GM18909 (cell line): Measurements from ENCODE around the gene RBM20.
A peak's percentile ranks its signal among the peaks of the same experiment; 100 is the strongest.
"Not testable (repeated sequence)": the region's sequence is repeated elsewhere in the genome, so short reads cannot be mapped to it uniquely, and the experiment has no call there.

Experiments used
- ATAC-seq: cut with Tn5 transposase; IDR thresholded peaks from one replicate; pipeline ENCODE4 v1.9.1; 2021; ENCODE audit warnings: mild to moderate bottlenecking; ENCODE audit not compliant: unreplicated experiment, poor library complexity

The RBM20 gene

GRCh38 chr10:110623316-110623715 is 20.8 kb upstream of the RBM20 start:
- ATAC-seq, result not testable (repeated sequence)

DNA sequence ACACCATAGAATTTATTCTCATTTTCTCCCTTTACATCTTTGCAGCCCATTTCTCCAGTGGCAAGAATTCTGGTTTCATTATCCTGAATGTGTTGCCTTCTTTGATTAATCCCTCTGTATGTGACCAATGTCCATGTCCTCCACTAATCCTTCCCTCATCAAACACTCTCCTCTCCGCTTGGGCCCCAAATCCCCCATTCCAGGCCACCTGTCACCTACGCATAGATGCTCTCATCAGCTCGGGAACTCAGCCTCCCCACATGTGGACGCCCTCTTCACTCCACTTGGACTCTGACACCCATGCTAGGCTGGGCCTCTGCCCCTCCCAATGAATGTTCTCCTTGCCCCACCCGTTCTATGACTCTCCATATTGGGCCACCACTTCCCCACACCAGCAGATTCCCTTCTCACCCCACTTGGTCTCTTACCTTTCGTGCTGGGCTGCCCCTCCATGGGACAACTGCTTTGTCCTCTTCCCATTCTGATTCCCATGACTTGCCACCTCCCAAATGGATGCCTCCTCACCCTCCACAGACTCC is 18.7 kb upstream of the RBM20 start:
- ATAC-seq, result no peak

GRCh38 chr10:110625951-110626855 is 17.9 kb upstream of the RBM20 start:
- ATAC-seq, result no peak

DNA sequence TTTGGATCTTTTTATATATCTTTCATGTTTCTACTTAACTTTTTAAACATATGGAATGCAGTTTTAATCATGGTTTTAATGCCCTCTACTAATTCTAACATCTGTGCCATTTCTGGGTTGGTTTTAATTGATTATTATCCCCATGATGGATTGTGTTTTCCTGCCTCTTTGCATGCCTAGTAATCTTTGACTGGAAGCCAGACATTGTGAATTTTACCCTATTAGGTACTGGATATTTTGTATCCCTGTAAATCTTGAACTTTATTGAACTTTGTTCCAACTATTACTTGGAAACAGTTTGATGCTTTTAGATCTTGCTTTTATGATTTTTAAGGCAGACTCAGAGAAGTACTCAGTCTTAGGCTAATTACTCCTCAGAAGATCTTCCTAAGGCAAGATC is 16.0 kb upstream of the RBM20 start:
- no peak for ATAC-seq

DNA sequence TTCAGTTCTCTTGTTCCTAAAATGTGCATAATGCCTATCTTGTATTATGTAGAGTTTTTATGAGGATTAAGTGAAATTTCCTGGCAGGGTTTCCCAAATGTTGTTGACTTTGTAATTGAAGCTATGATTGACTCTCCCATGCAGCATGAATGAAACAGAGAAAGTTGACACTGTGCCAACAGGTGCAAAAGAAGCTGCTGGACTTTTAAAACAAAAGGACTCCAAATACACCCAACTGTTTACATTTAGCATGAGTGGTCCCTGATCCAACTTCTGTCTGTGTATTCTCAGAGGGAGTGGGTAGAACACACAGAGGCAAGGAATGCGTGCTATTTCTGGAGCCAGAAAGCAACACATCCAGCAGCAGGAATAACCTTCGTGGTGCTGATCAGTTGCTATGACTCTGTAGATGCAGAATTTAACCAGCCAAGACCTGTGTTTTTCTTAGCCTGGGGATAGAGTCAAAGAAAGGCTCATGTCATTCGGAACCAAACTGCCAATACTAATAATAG is 14.4 kb upstream of the RBM20 start:
- no peak for ATAC-seq

DNA sequence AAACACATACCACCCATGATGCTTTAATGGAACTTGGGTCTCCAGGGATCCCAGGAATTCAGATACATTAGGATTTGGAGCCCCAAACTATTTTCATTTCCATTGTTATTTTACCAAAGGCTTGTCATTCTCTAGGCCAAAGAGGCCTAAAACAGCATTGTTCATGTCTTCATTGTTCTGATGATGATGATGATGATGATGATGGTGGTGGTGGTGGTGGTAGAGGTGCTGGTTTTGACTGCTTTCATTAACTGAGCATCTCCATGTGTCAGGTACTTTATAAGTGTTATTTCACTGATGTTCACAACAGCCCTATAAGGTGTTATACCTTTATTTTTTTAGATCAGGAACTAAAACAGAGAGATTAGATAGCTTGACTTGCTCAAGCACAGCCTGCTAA is 12.2 kb upstream of the RBM20 start:
- no peak for ATAC-seq

- ATAC-seq, result no peak
These were observed 11.4 kb upstream of the RBM20 start for GRCh38 chr10:110632591-110633215.

DNA sequence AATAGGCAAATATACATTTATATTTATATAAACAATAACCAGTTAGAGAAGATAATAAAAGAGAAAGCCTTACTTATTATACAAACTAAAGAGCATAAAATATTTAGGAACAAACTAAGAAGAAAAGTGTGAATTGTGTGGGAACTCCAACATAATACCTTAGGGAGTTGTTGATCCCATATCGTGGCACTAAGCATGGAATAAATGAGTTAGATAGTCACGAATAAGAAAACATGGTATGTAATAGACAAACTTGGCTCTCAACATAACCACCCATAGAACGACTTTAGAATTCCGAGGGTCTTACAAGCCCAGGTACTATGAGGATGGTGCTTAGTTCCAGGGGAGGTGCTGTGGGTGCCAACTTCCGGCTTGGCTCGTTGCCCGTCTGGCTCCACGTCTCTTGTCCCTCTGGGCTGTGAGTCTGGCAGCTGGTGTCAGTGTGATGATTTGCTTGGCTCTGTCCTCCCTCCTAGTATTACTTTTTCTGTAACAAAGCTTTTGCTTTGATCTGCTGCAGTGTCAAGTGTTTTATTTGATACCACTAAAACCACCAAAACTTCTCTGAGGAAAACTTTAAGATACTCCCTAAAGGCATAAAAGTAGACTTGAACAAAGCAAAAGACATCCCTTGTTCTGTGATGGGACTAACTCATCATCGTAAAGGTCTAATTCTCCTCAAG is 9.5 kb upstream of the RBM20 start:
- ATAC-seq, result no peak

- ATAC-seq, result no peak
These were observed 7.6 kb upstream of the RBM20 start for GRCh38 chr10:110636572-110636931.

DNA sequence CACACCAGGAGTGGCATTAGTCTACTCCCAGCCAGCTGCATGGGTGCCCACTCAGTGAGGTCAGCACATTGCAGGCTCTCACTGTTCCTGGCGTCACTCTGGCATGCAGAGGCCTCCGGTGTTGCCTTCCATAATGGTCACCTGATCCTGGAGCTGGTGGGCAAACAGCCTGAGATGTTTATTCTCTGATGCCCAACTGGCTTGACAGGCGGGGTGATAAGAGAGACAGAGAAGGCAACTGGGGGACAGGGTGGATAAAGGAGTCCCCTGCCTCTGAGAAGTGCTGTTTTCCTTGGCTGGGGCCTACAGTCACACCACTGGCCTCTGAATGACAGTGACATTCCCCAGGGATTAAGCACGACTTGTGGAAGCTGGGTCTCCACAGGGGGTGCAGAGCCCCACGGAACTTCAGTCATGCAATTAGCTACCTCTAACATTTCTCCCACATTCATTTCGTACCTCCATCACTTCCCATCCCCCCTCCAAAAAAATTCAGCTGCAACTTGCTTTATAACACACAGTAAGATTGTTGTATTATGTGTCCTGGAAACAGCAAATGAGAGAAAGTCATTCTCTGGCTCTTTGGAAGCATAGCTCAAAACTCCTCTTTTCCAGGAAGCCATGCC is 7.1 kb upstream of the RBM20 start:
- no peak for ATAC-seq

GRCh38 chr10:110637558-110638053 is 6.5 kb upstream of the RBM20 start:
- ATAC-seq, result no peak

DNA sequence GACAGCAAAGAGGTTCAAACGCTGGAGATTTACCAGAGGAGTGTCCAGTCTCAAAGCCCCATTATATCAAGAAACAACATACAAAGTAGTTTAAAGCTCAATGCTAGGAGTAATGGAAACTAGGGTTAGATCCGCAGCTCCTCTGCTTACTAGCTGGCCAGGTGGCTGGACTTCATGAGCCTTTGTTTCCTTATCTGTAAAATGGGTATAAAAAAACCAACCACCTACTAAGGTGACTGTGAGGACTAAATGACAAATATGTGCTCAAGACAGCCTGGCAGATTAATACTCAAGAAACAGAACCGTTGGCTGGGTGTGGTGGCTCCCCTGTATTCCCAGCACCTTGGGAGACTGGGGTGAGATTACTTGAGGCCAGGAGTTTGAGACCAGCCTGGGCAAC is 5.8 kb upstream of the RBM20 start:
- ATAC-seq, result no peak

DNA sequence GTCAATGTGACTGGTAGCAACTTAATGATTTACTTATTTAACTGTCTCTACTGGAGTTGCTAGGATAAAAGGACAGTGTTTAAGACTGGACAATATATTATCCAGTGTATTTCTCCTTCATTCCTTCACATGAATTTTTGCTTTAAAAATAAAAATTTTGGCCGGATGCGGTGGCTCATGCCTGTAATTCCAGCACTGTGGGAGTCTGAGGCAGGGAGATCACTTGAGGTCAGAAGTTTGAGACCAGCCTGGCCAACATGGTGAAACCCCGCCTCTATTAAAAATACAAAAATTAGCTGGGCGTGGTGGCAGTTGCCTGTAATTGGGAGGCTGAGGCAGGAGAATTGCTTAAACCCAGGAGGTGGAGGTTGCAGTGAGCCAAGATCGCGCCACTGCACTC is 5.1 kb upstream of the RBM20 start:
- not testable (repeated sequence) for ATAC-seq

DNA sequence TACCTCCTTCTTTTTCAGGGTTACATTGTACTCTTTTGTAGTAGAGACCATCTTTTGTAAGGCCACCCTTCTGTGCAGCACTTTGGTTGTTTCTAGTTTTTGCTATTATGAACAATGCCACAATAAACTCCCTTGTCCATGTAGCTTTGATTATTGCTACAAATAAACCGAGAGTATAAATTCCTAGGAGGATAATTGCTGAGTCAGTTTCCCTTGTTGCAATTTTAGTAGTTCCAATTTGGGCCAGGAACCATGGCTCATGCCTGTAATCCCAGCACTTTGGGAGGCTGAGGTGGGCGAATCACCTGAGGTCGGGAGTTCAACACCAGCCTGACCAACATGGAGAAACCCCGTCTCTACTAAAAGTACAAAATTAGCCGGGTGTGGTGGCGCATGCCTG is 4.3 kb upstream of the RBM20 start:
- not testable (repeated sequence) for ATAC-seq

DNA sequence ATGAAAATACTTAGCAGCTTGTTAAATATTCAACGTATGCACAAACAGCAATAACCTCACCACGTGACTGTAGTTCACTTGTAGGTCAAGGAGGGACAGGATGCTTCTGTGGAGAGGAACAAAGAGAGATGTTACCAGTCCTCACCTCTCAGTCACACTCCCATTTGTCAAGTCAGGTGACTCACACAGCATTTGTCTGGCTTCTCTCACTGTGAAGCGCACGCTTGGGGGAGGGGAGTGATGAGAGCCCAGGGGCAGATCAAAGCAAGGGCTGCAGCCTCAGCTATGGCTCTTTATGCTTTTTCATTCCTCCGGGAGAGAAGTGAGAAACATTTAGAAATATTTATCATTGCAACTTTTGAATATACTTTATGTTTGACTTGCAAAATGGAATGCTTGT is 2.9 kb upstream of the RBM20 start:
- peak; percentile 54 for ATAC-seq

GRCh38 chr10:110642204-110643034 is 1.7 kb upstream of the RBM20 start:
- ATAC-seq, result no peak

DNA sequence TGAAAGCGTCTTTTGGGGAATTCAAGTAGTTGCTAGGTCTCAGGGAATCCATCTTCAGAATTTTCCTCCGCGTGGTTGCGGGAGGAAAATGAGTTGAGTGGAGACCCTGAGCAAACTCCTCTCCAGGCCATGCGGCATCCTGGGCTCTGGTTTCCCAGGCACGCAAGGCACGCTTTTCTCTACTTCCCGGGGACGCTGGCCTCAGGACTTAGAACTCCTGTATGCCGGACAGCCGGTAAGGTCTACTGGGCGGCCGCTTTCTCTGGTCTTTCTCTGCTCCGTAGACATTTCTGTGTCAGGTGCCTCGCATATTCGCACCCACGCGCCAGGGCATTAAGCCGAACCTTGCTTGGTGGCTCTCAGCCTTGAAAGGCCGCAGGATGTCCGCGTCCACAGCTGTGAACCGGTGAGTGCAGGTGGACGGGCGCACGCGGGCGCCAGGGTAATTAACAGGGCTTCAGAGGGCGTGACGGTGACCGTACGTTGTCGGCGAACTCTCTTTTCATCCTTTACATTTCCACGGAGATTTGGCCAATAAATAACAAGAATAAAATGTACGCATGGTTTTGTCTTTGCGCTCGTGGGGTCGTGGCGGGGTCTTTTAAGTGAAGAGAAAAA is 992 bp upstream of the RBM20 start:
- ATAC-seq, result no peak

DNA sequence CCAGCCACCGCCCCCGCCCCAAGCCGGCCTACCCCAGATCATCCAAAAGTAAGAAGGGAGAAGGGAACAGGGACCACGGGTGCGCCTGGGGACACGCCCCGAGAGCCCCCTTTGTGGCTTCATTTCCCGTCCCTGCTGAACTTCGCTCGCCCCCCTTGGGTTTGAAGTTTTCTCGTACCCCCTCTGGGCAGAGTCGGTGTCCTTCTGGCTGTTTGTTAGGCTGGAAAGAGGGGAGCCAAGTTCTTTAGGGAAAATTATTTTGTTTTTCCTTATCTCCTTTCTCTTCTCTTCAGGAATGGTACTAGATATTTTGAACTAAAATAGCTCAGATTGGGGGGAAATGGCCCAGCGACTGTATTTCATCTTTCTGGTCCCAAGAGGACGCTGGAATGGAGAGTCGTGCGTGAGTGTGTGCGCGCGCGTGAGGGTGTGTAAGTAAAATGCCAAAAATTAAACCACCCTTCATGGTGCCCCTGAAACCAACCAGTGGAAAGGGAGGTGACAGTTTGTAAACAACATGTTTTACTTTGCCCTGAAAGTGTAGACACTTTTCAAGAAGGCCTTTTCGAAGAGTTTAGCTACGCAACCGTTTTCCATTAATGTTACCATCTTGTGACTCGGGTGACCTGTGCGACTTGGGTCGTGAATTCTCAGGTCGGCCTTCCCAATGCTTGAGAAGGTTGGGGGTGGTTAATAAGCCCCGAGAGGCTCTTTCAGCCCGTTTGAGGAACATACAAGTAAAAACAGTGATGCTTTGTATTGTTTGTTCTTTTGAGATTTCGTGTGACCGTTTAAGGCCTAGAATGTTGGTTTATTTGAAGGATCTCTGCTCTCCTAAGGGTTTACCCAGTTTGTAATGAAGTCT is 694 bp downstream of the RBM20 start:
- ATAC-seq, result no peak
